ENCODE data around the gene GALNT18. TPM values are rescaled to one million over a fixed set of nuclear protein-coding genes. Genes with fewer than 3 reads are reported as not detected.

Gene GALNT18
- total RNA-seq, 3 donors from 2014 or later (not counting 1 experiment from before 2014, with no cell fraction given), result 0.18 to 0.42 (median 0.38) TPM

- DNase-seq (no peak), ATAC-seq (no peak)
- no peaks in the 10 kb centered on the region for H3K9me3 ChIP-seq (ENCODE audit: control insufficient read depth, insufficient read depth, low read length)
- peaks cover 2 to 16% of the 10 kb centered on the region in 2 donors for H3K27me3 Mint-ChIP-seq (ENCODE audit: low read depth in 2 of 2)
- H3K9me3 Mint-ChIP-seq, result no peaks in the 10 kb centered on the region
- H3K4me3 Mint-ChIP-seq, result no peak overlapping the region
- H3K27ac ChIP-seq (ENCODE audit: low read length), result no peak overlapping the region
- intact Hi-C loops (cut with micrococcal nuclease), result no loop called here
- H3K4me1 Mint-ChIP-seq, result no peaks in the 10 kb centered on the region
- no peaks in the 10 kb centered on the region for H3K36me3 Mint-ChIP-seq
- no peaks in the 10 kb centered on the region for H3K27me3 ChIP-seq (ENCODE audit: control insufficient read depth, insufficient read depth, low read length)
- 79% methylated on average over 8 of the region's 8 CpGs for WGBS (ENCODE audit: insufficient coverage)
- no peak overlapping the region for H3K4me3 ChIP-seq (ENCODE audit: low read length)
- H3K4me1 ChIP-seq (ENCODE audit: control insufficient read depth, insufficient read depth, low read length), result no peaks in the 10 kb centered on the region
- TF ChIP-seq CTCF (IDR thresholded peaks at IDR 0.05), result no peak
- H3K27ac Mint-ChIP-seq, result no peak overlapping the region
- no peaks in the 10 kb centered on the region for H3K36me3 ChIP-seq (ENCODE audit: control insufficient read depth, insufficient read depth, low read length)
Measured at GRCh38 chr11:11378184-11378940, 243.4 kb downstream of the GALNT18 start.

GRCh38 chr11:11374358-11375148 lies 247.3 kb downstream of the GALNT18 start:
- TF ChIP-seq CTCF (IDR thresholded peaks at IDR 0.05), result no peak
- H3K36me3 Mint-ChIP-seq, result no peaks in the 10 kb centered on the region
- no peaks in the 10 kb centered on the region for H3K36me3 ChIP-seq (ENCODE audit: control insufficient read depth, insufficient read depth, low read length)
- H3K4me3 ChIP-seq (ENCODE audit: low read length), result no peak overlapping the region
- H3K4me3 Mint-ChIP-seq, result no peak overlapping the region
- WGBS (ENCODE audit: insufficient coverage), result 86% methylated on average over 6 of the region's 7 CpGs
- H3K27ac ChIP-seq (ENCODE audit: low read length), result no peak overlapping the region
- no peaks in the 10 kb centered on the region for H3K9me3 Mint-ChIP-seq
- H3K4me1 Mint-ChIP-seq, result no peaks in the 10 kb centered on the region
- no peaks in the 10 kb centered on the region for H3K4me1 ChIP-seq (ENCODE audit: control insufficient read depth, insufficient read depth, low read length)
- no peak for ATAC-seq
- H3K27me3 Mint-ChIP-seq (ENCODE audit: low read depth in 2 of 2), result peaks cover 3 to 9% of the 10 kb centered on the region in 2 donors
- intact Hi-C loops (cut with micrococcal nuclease), result no loop called here
- no peaks in the 10 kb centered on the region for H3K27me3 ChIP-seq (ENCODE audit: control insufficient read depth, insufficient read depth, low read length)
- H3K27ac Mint-ChIP-seq, result no peak overlapping the region
- no peaks in the 10 kb centered on the region for H3K9me3 ChIP-seq (ENCODE audit: control insufficient read depth, insufficient read depth, low read length)
- no peak for DNase-seq

GRCh38 chr11:11373934-11374333 lies 247.9 kb downstream of the GALNT18 start:
- Mint-ChIP-seq H3K4me3 (no peak overlapping the region), H3K4me1 (no peaks in the 10 kb centered on the region), H3K9me3 (no peaks in the 10 kb centered on the region), H3K27me3 (ENCODE audit: low read depth in 2 of 2) (peaks cover 3 to 9% of the 10 kb centered on the region in 2 donors), H3K36me3 (no peaks in the 10 kb centered on the region), H3K27ac (no peak overlapping the region)
- H3K9me3 ChIP-seq (ENCODE audit: control insufficient read depth, insufficient read depth, low read length), result no peaks in the 10 kb centered on the region
- H3K4me3 ChIP-seq (ENCODE audit: low read length), result no peak overlapping the region
- intact Hi-C loops (cut with micrococcal nuclease), result no loop called here
- DNase-seq, result no peak
- H3K4me1 ChIP-seq (ENCODE audit: control insufficient read depth, insufficient read depth, low read length), result no peaks in the 10 kb centered on the region
- H3K36me3 ChIP-seq (ENCODE audit: control insufficient read depth, insufficient read depth, low read length), result no peaks in the 10 kb centered on the region
- TF ChIP-seq CTCF (IDR thresholded peaks at IDR 0.05), result no peak
- H3K27me3 ChIP-seq (ENCODE audit: control insufficient read depth, insufficient read depth, low read length), result no peaks in the 10 kb centered on the region
- no peak for ATAC-seq
- H3K27ac ChIP-seq (ENCODE audit: low read length), result no peak overlapping the region
- WGBS (ENCODE audit: insufficient coverage), result 79% methylated on average over 5 of the region's 5 CpGs

Data from natural killer cell (primary cell).